Gastrocnemius medialis (tissue), 4 donors: ENCODE measurements around the gene STX17. TPM values are rescaled to one million over a fixed set of nuclear protein-coding genes. Genes with fewer than 3 reads are reported as not detected.

ENCODE experiments used
- ATAC-seq, 2 donors: fragments of 150-250 bp; one replicate each; pipeline ENCODE4 v1.9.1; 2016
- DNase-seq, 2 donors: peaks; one replicate each; pipeline ENCODE4 v3.0.0-alpha.2; 2019
- H3K27ac ChIP-seq, 4 donors: fragments of 200-600 bp; sonication (generic); 1 replicate in 1 of 4; 2 replicates in 3 of 4; pipeline ENCODE4 v1.5.1; 2016 to 2018; ENCODE audit warnings: mild to moderate bottlenecking in 2 of 4, moderate library complexity in 1 of 4
- H3K27me3 ChIP-seq, 3 donors: fragments of 200-600 bp; sonication (generic) in 2 of 3; 1 replicate in 1 of 3; 2 replicates in 2 of 3; pipeline versions ENCODE4 v1.5.1 to v1.6.0; 2016 to 2019; ENCODE audit warnings: mild to moderate bottlenecking in 1 of 3, moderate library complexity in 1 of 3
- H3K36me3 ChIP-seq, 2 donors: fragments of 200-600 bp; sonication (generic) in 1 of 2; one replicate each; pipeline ENCODE4 v1.5.1; 2017 to 2018
- H3K4me1 ChIP-seq, 2 donors: fragments of 200-600 bp; sonication (generic) in 1 of 2; one replicate each; pipeline ENCODE4 v1.5.1; 2016 to 2017; ENCODE audit warnings: mild to moderate bottlenecking in 2 of 2
- H3K4me3 ChIP-seq, 4 donors: fragments of 200-600 bp; sonication (generic) in 3 of 4; 1 replicate in 1 of 4; 2 replicates in 3 of 4; pipeline ENCODE4 v1.5.1; 2016 to 2019; ENCODE audit warnings: mild to moderate bottlenecking in 2 of 4
- H3K9me3 ChIP-seq, 3 donors: fragments of 200-600 bp; sonication (generic) in 2 of 3; 1 replicate in 1 of 3; 2 replicates in 2 of 3; pipeline ENCODE4 v1.5.1; 2016 to 2019
- CTCF ChIP-seq, 5 experiments: fragments of 450-650 bp in 3 of 5; fragments of 200-600 bp in 2 of 5; sonication (generic) in 2 of 5; IDR thresholded peaks in 4 of 5; conservative IDR thresholded peaks in 1 of 5; 1 replicate in 4 of 5; 2 replicates in 1 of 5; pipeline ENCODE4 v1.5.1; 2016 to 2019; ENCODE audit warnings: antibody characterized with exemption in 5 of 5, mild to moderate bottlenecking in 3 of 5, moderate library complexity in 3 of 5
- POLR2A ChIP-seq, 2 donors: fragments of 450-650 bp; IDR thresholded peaks; one replicate each; pipeline ENCODE4 v1.6.1; 2017; ENCODE audit warnings: antibody characterized with exemption in 2 of 2, mild to moderate bottlenecking in 2 of 2, moderate library complexity in 2 of 2
- in situ Hi-C, 4 donors: fragments of 200-750 bp; cut with MboI; loops; one replicate each; pipeline versions ENCODE4 v1.15.0 to v1.8.0; 2017; ENCODE audit warnings: low sequenced_read_pairs in 4 of 4
- intact Hi-C: fragments of 100-400 bp; cut with DNase I; formaldehyde crosslinking; loops from one replicate; pipeline ENCODE4 v1.15.1; 2023; ENCODE audit warnings: low total_unique reads
- total RNA-seq, 4 donors: library from RNA; depleted of rRNA; stranded (reverse); fragments of >200 nt; gene quantifications; one replicate each; pipeline versions ENCODE4 v1.1.0 to v1.2.3, GENCODE V29; 2016

STX17 gene
- total RNA-seq, 4 donors from 2014 or later, result 25.3 to 34.4 (median 31.6) TPM

- ATAC-seq, result no peak
- Histone ChIP-seq H3K36me3 (peaks cover 0 to 22% of the 10 kb centered on the region in 2 donors), H3K27me3 (no peaks in the 10 kb centered on the region), H3K4me1 (peaks cover 9 to 10% of the 10 kb centered on the region in 2 donors), H3K9me3 (no peaks in the 10 kb centered on the region), H3K27ac (no peak overlapping the region), H3K4me3 (no peak overlapping the region)
- DNase-seq, result no peak
- TF ChIP-seq POLR2A (IDR thresholded peaks at IDR 0.05) (no peak), CTCF (IDR thresholded peaks at IDR 0.05 in 4 of 5, conservative IDR thresholded peaks at IDR 0.05 in 1 of 5) (no peak)
- in situ Hi-C loops, result no loop called here
- intact Hi-C loops, result no loop called here
These were observed 64.0 kb downstream of the STX17 start for GRCh38 chr9:99970481-99970880.

GRCh38 chr9:99971410-99971809 lies 65.0 kb downstream of the STX17 start:
- no peak overlapping the region for H3K4me3 ChIP-seq
- in situ Hi-C loops (no loop called here), intact Hi-C loops (no loop called here)
- H3K27me3 ChIP-seq, result no peaks in the 10 kb centered on the region
- no peak overlapping the region for H3K27ac ChIP-seq
- ATAC-seq (no peak), DNase-seq (no peak)
- TF ChIP-seq CTCF (IDR thresholded peaks at IDR 0.05 in 4 of 5, conservative IDR thresholded peaks at IDR 0.05 in 1 of 5) (no peak), POLR2A (IDR thresholded peaks at IDR 0.05) (no peak)
- no peaks in the 10 kb centered on the region for H3K9me3 ChIP-seq
- peaks cover 0 to 22% of the 10 kb centered on the region in 2 donors for H3K36me3 ChIP-seq
- peaks cover 9 to 10% of the 10 kb centered on the region in 2 donors for H3K4me1 ChIP-seq

GRCh38 chr9:99973455-99973854 lies 67.0 kb downstream of the STX17 start:
- intact Hi-C loops, result no loop called here
- Histone ChIP-seq H3K36me3 (peaks cover 0 to 13% of the 10 kb centered on the region in 2 donors), H3K9me3 (no peaks in the 10 kb centered on the region), H3K4me1 (peaks cover 9 to 10% of the 10 kb centered on the region in 2 donors), H3K4me3 (no peak overlapping the region), H3K27me3 (no peaks in the 10 kb centered on the region), H3K27ac (peak overlapping the region in 1 of 4 donors; percentile 25)
- ATAC-seq (peak; percentile 50 to 86), DNase-seq (no peak)
- TF ChIP-seq POLR2A (IDR thresholded peaks at IDR 0.05) (no peak), CTCF (IDR thresholded peaks at IDR 0.05 in 4 of 5, conservative IDR thresholded peaks at IDR 0.05 in 1 of 5) (no peak)
- in situ Hi-C loops, result no loop called here

DNA sequence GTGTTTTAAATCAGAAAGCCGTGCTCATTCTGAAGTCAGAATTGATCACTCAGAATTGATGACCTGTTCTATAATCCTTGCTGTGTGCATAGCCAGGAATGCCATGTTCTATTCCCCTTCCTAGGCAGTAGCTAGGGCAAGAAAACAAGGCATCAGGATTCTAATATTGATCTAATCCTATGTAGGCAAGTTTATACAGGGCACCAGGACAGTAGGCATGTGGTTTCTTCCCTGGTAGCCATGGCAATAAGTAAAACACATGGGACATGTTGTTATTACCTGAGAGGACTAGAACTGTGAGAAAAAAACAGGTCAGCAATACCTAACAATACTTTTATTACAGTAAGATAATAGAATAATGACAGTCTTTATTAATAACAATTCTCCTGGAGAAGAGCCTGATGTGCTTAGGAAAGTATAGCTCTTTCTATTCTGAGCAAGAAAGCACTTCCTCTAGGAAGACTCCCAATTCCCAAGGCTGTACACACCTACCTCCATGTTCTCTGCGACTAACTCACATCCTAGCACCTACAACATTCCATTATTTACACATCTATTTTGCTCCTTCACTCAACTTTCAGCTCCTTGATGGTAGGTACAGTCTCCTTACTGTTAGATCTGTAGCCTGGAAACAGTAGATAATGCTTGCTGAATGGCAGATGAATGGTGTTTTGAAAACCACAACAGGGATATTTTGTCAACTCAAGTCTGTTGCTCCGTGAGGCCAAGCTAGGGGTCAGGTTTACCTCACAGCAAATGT lies 70.8 kb downstream of the STX17 start:
- Histone ChIP-seq H3K36me3 (no peaks in the 10 kb centered on the region), H3K4me1 (peaks cover 9 to 10% of the 10 kb centered on the region in 2 donors), H3K27me3 (no peaks in the 10 kb centered on the region), H3K27ac (no peak overlapping the region), H3K9me3 (no peaks in the 10 kb centered on the region), H3K4me3 (no peak overlapping the region)
- no peak for TF ChIP-seq POLR2A (IDR thresholded peaks at IDR 0.05)
- TF ChIP-seq CTCF (IDR thresholded peaks at IDR 0.05 in 4 of 5, conservative IDR thresholded peaks at IDR 0.05 in 1 of 5), result no peak
- intact Hi-C loops, result no loop called here
- ATAC-seq (no peak), DNase-seq (no peak)
- in situ Hi-C loops, result no loop called here
